ENCODE data around the gene B3GNT3. TPM values are rescaled to one million over a fixed set of nuclear protein-coding genes. Genes with fewer than 3 reads are reported as not detected.

B3GNT3 gene
- total and polyA plus RNA-seq, 2 of the 13 experiments (the other 11 are each of a cell fraction or from before 2014, with no cell fraction given), result 0.86 to 4.0 TPM

DNA sequence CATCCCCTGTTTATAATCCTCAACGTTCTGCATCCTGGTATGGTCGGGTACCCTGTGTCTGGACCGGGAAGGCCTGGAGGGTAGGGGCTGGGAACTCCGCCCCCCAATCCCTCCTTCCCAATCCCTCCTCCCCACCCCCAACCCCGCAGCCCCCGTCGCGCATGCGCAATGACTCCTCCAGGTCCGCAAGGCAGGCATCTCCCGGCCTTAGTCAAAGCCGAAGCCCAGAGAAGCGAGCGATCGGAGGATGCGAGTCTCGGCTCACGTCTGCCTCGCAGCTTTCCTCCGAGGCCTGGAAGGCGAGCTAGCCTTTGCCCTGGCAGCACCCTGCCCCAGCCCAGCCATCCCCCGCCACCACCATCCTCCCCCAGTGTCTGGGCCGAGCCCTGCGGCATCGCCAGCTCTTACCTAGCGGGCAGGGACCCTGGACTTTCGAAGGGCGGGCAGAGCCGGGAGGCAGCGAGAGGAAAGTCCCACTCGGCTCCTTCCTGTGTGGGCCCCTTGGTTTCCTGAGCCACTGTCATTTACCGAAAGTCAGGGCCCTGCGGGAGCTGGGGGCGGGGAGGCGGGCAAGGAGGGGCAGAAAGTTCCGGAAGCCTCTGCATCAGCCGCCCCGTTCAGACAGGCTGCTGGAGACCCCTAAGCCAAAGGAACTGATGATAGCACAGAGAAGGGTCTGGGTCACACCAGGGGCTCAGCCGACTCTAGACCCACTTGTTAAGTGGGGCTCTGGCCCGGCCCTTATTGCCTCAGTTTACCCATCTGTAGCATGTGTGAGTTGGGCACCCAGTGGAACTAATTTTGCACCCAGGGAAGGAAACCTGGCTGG is 52.8 kb downstream of the B3GNT3 start, which contains the start of gene JAK3 (continued):
- TF ChIP-seq, protein P1, sequence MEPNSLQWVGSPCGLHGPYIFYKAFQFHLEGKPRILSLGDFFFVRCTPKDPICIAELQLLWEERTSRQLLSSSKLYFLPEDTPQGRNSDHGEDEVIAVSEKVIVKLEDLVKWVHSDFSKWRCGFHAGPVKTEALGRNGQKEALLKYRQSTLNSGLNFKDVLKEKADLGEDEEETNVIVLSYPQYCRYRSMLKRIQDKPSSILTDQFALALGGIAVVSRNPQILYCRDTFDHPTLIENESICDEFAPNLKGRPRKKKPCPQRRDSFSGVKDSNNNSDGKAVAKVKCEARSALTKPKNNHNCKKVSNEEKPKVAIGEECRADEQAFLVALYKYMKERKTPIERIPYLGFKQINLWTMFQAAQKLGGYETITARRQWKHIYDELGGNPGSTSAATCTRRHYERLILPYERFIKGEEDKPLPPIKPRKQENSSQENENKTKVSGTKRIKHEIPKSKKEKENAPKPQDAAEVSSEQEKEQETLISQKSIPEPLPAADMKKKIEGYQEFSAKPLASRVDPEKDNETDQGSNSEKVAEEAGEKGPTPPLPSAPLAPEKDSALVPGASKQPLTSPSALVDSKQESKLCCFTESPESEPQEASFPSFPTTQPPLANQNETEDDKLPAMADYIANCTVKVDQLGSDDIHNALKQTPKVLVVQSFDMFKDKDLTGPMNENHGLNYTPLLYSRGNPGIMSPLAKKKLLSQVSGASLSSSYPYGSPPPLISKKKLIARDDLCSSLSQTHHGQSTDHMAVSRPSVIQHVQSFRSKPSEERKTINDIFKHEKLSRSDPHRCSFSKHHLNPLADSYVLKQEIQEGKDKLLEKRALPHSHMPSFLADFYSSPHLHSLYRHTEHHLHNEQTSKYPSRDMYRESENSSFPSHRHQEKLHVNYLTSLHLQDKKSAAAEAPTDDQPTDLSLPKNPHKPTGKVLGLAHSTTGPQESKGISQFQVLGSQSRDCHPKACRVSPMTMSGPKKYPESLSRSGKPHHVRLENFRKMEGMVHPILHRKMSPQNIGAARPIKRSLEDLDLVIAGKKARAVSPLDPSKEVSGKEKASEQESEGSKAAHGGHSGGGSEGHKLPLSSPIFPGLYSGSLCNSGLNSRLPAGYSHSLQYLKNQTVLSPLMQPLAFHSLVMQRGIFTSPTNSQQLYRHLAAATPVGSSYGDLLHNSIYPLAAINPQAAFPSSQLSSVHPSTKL (CRISPR knock-in tag; IDR thresholded peaks at IDR 0.05), result no peak
- TF ChIP-seq SPEN (CRISPR knock-in tag; IDR thresholded peaks at IDR 0.05; ENCODE audit: low read depth) (peak; percentile 62; the same call in 1 of the 2 replicates), ZNF232 (CRISPR knock-in tag; IDR thresholded peaks at IDR 0.05; ENCODE audit: borderline replicate concordance) (0 out of 2 replicates have a peak, but pooled peaks have one; percentile 18), RELA (CRISPR knock-in tag; IDR thresholded peaks at IDR 0.05) (peak; percentile 81; the same call in 1 of the 2 replicates), AKAP8 (CRISPR knock-in tag; IDR thresholded peaks at IDR 0.05) (no peak), HMG20B (CRISPR knock-in tag; conservative IDR thresholded peaks at IDR 0.05) (no peak), MLLT10 (CRISPR knock-in tag; IDR thresholded peaks at IDR 0.05) (no peak), BRCA1 (CRISPR knock-in tag; IDR thresholded peaks at IDR 0.05) (no peak), GZF1 (CRISPR knock-in tag; IDR thresholded peaks at IDR 0.05) (no peak), ZNF124 (CRISPR knock-in tag; IDR thresholded peaks at IDR 0.05) (no peak), CAMTA2 (CRISPR knock-in tag; IDR thresholded peaks at IDR 0.05; ENCODE audit: borderline replicate concordance) (no peak), ZNF556 (CRISPR knock-in tag; IDR thresholded peaks at IDR 0.05; ENCODE audit: borderline replicate concordance) (0 out of 2 replicates have a peak, but pooled peaks have one; percentile 61), NFIC (IDR thresholded peaks at IDR 0.05; ENCODE audit: low read length) (no peak), ZBTB21 (CRISPR knock-in tag; IDR thresholded peaks at IDR 0.05) (no peak), SIN3A (IDR thresholded peaks at IDR 0.05; ENCODE audit: borderline replicate concordance, low read depth, low read length) (0 out of 2 replicates have a peak, but pooled peaks have one; percentile 23), KLF15 (CRISPR knock-in tag; IDR thresholded peaks at IDR 0.05; ENCODE audit: borderline replicate concordance) (no peak), ZKSCAN5 (CRISPR knock-in tag; IDR thresholded peaks at IDR 0.05) (no peak), ZNF510 (CRISPR knock-in tag; IDR thresholded peaks at IDR 0.05; ENCODE audit: low read depth) (peak; percentile 52; the same call in 1 of the 2 replicates)
- TF ChIP-seq, protein P2, sequence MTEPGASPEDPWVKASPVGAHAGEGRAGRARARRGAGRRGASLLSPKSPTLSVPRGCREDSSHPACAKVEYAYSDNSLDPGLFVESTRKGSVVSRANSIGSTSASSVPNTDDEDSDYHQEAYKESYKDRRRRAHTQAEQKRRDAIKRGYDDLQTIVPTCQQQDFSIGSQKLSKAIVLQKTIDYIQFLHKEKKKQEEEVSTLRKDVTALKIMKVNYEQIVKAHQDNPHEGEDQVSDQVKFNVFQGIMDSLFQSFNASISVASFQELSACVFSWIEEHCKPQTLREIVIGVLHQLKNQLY (CRISPR knock-in tag; IDR thresholded peaks at IDR 0.05), result no peak
- TF ChIP-seq, protein P3, sequence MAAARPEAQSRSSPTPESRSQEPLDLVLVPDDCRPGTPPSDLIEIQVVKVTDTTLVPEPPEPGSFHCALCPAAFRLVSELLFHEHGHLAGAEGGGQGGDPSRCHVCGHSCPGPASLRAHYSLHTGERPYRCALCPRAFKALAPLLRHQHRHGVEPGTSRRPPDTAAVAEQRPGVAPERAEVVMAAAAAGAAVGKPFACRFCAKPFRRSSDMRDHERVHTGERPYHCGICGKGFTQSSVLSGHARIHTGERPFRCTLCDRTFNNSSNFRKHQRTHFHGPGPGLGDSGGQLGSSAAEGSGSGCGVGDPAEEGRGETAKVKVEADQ (CRISPR knock-in tag; IDR thresholded peaks at IDR 0.05; ENCODE audit: borderline replicate concordance), result peak; percentile 35; the same call in 1 of the 2 replicates
- TF ChIP-seq, protein P4, sequence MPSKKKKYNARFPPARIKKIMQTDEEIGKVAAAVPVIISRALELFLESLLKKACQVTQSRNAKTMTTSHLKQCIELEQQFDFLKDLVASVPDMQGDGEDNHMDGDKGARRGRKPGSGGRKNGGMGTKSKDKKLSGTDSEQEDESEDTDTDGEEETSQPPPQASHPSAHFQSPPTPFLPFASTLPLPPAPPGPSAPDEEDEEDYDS (CRISPR knock-in tag; IDR thresholded peaks at IDR 0.05), result no peak
- TF ChIP-seq, protein P5, sequence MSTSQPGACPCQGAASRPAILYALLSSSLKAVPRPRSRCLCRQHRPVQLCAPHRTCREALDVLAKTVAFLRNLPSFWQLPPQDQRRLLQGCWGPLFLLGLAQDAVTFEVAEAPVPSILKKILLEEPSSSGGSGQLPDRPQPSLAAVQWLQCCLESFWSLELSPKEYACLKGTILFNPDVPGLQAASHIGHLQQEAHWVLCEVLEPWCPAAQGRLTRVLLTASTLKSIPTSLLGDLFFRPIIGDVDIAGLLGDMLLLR (CRISPR knock-in tag; IDR thresholded peaks at IDR 0.05), result no peak
- TF ChIP-seq, protein P6, sequence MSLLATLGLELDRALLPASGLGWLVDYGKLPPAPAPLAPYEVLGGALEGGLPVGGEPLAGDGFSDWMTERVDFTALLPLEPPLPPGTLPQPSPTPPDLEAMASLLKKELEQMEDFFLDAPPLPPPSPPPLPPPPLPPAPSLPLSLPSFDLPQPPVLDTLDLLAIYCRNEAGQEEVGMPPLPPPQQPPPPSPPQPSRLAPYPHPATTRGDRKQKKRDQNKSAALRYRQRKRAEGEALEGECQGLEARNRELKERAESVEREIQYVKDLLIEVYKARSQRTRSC (CRISPR knock-in tag; IDR thresholded peaks at IDR 0.05; ENCODE audit: low read depth), result no peak

Data from HepG2 (cell line).